Activated CD4-positive, alpha-beta T cell treated with anti-CD3 and anti-CD28 coated beads for 24 hours (primary cell): Measurements from ENCODE around the gene PCP4L1.
"Not testable (repeated sequence)": the region's sequence is repeated elsewhere in the genome, so short reads cannot be mapped to it uniquely, and the experiment has no call there.

ENCODE experiments used
- DNase-seq, 2 donors: peaks; one replicate each; pipeline ENCODE4 v3.0.0-alpha.2; 2020; ENCODE audit warnings: low read depth in 2 of 2

Gene PCP4L1

DNA sequence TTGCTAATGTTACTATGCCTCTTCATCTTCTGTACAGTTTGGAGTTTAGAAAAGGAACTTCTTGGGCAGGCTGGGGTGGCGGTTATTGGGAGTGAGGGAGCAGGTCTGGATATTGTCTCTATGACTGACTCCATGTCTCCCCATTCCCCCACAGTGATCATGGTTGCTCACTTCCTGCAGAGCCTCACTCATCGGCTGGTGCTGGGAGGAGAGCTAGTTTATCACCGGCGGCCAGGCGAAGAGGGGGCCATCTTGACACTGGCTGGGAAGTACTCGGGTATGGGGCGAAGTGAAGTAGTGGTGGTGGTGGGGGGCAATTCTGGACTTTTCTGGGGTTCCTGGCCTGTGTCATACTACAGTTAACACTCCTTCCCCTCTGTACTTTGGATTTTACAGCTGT is 30.5 kb upstream of the PCP4L1 start:
- no peak for DNase-seq

DNA sequence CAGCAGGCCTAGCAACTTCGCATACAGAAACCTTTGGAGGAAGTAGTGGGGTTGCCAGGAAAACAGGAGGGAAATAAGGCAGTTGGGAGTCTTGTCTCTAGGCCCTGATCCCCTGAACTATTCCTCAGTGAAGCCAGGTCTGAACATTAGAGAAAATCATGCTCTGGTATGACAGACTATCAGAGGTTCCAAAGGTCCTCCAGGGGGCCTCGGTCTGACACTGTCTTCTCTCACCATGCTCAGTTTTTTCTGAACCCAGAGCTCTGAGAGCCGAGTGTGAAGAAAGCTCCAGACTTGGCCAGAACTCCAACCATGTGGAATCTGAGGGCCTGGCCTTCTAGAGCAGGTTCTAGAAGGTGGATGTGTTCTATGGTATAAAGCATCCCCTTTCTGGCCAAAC is 28.6 kb upstream of the PCP4L1 start:
- no peak for DNase-seq

DNA sequence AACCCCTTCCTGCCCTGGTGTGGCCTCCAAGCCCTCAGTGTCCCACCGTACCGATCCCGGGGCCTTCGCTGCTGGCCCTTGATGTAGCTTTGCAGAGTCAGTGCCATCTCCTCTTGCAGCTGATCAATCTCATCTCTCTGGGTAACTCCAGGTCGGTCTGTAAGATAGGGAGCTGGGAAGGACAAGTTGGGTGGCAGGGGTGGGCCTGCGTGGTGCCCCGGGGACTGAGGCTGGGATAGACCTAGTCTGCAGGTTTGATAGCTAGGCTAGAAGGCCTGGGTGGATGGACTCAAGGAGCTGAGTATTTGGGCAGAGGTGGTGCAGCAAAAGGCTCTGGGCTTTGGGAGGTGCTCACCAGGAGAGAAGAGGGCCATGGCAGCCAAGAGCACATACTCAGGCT is 27.8 kb upstream of the PCP4L1 start:
- no peak for DNase-seq

DNA sequence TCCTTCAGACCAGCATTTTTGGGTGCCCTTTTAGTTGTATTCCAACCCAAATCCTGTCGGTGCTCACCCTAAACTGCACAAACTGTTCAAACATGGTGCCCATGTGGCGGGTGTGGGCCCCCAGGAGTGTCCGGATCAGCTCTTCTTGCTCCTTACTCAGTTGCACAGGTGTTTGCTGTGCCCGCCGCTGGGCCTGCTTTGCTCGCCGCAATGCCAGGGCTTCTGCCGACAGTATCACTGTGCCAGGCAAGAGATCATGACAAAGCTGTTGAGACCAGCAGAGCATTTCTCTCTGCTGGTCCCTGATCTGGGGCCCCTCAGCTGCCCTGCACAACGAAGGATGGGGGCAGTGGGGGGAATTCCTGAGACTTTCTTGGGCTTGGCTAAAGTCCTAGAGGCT is 25.4 kb upstream of the PCP4L1 start:
- no peak for DNase-seq

DNA sequence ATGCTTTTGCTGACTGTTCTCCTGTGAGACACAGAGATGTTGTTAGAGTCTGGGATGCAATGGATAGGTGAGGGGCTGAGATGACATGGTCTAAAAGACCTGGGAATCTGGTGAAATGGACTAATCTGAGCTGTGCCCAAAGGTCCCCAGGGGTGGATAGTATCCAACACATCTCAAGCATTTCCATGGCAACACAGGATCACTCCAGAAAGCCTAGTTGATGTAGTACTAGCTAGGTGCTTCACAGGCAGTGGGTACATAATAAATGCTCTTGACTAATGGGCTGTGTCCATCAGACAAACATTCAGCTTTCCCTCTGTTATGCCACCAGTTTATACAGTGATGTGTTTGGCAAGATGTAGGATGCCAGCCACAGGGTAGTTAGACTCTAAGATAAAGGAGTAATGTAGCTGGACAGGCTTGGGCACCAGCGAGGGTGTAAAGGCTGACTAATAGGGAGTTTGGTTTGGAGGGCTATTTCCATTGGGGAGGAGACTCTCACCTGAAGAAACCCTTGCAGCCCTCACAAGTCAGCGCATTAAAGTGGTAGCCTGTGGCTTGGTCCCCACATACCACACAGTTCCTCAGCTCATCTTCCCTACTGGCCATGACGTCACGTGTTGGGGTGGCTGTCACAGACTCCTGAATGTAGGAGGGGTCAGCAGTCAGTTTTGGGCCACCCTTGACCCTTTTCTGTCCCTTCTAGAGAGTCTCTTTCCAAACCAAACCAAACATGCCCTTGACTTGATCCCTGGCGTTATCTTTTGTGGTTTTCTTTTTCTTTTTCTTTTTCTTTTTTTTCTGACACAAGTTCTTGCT is 22.4 kb upstream of the PCP4L1 start:
- no peak for DNase-seq

DNA sequence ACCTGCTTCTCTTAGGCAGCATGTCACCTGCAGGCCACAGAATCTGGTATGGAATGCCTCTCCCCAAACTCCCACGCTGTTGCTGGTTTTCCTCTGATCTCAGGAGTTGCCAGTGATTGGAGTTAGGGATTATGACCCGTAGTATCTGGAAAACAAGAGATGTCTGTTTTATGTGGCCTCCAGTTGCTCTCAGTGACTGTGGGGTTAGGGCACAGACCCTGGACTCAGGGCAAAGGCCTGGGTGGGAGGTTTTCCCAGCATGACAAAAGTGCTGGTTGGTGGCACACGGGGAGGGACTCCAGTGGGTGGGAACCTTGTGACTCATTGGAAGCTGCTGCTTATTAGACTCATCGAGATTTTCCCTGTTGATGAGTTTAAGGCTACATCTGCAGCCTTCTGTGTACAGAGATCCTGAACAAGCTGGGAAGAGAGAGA is 20.5 kb upstream of the PCP4L1 start, which contains the start of gene NR1I3:
TSS of gene NR1I3 (minus strand) at position 165 of the 435 bp plus-strand sequence. CDS start 1,638 bp downstream, outside the sequence.
- no peak for DNase-seq

DNA sequence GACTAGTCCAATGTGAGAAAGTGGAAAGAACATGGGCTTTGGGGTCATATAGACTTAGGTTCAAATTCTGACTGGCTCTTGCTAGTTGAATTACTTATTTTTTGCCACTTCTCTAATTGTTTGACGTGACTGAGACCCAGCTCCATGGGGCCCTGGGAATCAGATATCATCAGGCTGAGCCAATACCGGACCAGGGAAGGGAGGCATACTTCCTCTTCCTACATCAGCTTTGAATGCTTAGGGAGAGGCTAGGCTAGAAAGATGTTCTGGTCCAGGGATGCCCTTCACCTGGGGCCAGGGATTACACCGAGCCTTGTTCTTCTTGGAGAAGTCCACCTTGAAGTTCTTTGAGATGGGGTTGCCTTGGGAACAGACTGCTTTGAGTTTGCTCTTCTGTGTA is 16.9 kb upstream of the PCP4L1 start:
- no peak for DNase-seq

DNA sequence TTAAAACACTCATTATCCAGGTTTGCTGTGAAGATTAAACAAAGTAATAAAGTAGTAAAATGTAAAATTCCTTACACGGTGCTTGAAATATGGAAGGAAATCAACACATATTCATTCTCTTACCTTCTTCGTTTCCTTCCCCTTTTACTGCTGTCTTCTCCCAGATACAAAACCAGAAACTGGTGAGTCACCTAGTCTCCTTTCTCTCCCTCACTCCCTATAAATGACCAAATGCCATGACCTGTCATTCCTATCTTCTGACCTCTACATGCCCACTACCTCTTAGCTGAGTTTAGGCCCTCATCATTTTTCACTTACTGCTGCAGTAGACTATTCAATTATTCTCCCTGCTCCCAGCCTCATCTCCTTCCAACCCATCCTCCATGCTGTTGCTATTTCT is 16.2 kb upstream of the PCP4L1 start:
- DNase-seq = no peak

DNA sequence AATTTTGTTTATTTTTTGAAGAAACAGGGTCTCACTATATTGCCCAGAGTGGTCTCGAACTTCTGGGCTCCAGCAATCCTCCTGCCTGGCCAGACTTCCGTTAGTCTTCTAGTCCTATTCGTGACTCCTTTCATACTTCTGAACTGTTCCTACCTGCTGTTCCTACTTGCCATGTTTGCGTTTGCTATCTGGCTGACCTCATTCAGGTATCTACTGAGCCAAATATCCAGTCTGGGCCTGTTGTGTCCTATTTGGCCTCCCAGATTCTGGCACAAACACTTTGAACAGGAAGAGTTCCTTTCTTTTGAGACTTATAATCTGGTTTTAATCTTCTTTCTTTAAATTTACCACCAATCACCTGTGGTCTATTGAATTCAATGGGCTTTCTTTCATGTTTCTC is 13.7 kb upstream of the PCP4L1 start:
- DNase-seq = no peak

DNA sequence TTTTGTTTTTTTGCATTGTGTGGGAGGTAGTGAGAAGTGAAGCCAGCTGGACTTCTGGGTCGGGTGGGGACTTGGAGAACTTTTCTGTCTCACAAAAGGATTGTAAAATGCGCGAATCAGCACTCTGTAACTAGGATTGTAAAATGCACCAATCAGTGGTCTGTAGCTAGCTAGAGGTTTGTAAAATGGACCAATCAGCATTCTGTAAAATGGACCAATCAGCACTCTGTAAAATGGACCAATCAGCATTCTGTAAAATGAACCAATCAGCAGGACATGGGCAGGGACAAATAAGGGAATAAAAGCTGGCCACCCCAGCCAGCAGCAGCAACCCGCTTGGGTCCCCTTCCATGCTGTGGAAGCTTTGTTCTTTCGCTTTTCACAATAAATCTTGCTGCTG is 8.4 kb upstream of the PCP4L1 start:
- DNase-seq = not testable (repeated sequence)

DNA sequence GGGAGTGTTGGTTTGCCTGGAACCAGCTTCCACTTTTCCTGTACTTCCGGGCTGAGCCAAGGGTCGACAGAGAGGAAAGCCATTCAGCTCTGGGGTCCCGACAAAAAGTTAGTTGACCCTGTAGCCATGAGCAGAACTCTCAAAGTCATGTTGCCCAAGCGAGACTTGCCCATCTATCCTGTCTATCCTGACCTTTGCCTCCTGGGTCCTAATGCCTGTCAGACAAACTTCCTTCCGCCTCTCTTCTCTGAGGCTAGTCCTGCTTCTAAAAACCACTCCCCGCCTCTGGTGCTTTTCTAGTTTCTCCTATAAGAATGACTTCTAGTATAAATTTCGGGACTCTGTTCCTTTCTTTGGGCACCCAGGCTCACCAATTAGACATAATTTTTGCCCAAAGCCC is 7.7 kb upstream of the PCP4L1 start:
- no peak for DNase-seq

DNA sequence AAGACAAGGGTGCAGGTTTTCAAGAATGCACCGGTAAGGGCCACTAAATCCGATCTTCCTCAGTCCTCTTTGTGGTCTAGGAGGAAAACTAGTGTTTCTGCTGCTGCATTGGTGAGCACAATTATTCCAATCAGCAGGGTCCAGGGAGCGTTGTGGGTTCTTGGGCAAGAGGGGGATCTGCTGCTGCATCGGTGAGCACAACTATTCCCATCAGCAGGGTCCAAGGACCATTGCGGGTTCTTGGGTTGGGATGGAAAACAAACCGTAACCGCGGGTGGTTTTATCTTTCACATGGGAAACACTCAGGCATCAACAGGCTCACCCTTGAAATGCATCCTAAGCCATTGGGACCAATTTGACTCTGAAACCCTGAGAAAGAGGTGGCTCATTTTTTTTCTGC is 7.0 kb upstream of the PCP4L1 start:
- DNase-seq = no peak

DNA sequence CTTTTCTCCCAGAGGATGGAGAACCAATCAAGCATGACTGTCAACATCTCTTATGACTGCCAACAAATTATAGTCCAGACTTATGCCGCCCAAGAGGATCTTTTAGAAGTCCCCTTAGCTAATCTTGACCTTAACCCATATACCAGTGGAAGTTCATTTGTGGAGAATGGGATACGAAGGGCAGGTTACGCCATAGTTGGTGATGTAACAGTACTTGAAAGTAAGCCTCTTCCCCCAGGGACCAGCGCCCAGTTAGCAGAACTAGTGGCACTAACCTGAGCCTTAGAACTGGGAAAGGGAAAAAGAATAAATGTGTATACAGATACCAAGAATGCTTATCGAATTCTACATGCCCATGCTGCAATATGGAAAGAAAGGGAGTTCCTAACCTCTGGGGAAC is 3.2 kb upstream of the PCP4L1 start:
- DNase-seq = not testable (repeated sequence)

DNA sequence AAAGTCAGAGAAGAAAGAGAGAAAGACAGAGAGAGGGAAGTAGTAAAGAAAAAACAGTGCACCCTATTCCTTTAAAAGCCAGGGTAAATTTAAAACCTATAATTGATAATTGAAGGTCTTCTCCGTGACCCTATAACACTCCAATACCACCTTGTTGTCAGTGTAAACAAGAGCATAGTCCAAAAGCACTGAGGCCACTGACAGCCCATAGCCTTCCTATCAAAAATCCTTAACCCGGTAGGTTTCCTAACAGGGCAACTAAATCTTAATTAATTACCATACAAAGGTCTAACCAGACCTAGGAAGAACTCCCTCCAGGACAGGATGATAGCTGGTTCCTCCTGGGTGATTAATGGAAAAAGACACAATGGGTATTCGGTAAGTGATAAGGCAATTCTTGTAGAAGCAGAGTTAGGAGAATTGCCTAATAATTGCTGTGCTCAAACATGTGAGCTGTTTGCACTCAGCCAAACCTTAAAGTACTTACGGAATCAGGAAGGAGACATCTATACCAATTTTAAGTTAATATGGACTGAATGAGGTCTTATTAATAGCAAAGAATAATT is 2.5 kb upstream of the PCP4L1 start:
- not testable (repeated sequence) for DNase-seq

DNA sequence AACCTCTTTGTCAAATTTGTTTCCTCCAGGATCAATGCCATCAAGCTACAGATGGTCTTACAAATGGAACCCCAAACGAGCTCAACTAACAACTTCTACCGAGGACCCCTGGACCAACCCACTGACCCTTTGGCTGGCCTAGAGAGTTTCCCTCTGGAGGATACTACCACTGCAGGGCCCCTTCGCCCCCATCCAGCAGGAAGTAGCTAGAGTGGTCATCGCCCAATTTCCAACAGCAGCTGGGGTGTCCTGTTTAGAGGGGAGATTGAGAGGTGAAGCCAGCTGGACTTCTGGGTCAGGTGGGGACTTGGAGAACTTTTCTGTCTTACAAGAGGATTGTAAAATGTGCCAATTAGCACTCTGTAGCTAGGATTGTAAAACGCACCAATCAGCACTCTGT is 1.4 kb upstream of the PCP4L1 start:
- not testable (repeated sequence) for DNase-seq

DNA sequence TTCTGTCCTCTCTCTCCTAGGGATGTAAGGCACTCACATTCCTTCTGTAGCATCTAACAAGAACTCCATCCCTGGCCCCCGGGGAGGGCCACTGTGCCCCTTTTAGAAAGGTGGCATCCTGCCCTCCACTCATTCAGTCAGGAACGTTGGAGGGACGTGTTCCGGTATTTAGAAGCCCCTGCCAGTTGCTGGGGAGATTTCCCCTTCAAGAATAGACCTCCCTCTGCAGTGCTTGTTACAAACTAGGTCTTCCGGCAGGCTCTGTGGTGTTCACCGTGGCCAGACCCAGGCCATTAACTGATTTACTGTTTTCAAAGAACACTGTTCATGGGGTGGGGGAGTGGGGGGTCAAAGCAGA is 779 bp downstream of the PCP4L1 start:
- DNase-seq = no peak

DNA sequence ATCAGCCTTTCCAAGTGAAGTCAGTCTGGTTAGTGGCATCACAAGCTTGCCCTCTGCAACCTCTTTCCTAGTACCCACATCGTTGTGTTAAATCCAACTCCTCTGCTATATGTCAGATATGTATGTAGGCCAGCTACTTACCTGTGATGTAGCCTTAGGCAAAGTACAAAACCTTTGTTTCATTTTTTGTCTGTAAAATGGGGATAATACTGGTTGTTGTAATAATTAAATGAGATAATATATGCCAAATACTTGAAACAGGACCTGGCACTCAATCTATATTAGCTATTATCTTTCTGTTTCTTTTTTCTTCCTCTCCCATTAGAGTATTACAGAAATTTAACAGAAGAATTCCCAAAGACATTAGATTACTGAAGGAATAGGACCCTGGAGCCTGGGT is 1.2 kb downstream of the PCP4L1 start:
- DNase-seq = no peak

DNA sequence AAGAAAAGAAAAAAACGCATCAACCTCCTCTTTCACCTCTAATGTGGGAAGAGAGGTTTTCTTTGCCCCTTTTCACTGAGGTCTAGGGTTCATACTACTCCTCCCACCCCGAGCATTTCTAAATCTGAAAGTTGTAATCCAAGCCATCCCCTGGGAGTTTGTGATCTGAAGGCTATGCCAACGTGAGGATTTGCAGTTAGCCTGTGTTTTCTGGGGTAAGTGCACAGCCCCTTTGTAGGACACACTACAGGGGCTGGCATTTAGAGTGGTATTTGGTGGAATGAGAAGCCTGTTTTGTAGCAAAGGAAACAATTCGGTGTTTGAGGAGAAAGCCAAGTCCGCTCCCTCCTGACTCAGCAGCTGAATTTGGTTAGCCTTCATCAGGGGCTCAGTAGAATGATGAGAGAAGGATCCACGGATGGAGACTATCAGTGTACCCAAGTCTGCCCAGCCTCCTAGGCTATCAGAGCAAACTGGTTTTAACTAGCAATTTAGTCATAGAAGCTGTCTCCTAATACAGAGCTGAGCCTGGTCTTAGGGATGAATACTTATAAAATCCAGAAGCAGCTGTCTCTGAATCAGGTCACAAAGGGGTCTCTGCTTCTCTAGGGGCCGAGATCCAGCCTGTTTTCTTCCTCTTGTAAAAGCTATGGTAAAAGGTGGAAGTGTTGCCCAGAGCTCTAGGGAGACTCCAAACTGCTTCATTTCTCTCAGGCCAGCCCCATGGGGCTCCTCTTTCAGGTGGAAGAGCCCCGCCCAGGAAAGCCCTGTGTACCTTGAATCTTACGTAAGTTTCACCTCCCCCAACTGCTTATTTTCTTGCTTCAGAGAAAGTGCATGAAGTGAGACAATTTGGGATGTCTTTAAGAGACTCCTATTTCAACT is 2.1 kb downstream of the PCP4L1 start:
- no peak for DNase-seq

DNA sequence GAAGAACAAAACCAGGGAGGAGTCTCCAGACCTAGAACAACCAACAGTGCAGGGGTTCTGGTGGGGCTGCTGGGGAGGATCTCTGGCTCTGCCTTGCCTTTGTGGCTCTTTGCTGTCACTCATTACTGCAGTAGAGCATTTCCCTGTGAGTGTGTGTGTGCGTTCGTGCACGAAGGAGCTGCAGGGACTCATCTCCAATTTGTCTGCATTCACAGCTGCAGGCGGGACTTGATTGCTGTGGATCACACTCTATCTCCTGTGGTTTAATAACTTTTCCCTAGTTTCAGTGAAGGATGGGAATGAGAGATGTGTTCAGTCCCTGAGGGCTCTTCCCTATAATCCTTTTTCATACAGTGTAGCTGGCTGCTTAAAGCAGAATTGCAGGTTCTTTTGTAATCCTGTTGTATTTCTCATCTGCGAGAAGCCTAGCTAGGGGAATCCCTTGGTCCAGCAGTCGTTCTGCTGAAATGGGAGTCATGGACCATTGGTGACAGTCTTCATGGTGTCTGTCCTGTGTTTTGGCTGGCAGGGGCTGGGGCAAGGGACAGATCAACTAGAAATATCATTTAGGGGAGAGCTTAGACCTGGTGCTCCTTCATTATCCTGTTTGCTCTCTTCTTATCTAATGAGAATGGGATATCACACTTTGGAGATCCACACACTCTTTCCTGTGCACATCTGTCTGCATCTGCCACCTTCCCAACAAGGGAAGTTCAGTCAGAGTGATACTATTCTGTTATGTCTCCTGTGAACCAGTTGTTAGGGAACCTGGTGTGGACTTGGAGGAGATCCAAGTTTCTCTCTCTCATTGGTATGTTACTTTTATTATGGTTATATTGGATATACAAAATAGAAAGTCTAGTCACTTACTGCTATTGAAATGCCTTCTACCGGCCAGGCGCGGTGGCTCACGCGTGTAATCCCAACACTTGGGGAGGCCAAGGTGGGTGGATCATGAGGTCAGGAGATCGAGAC is 3.0 kb downstream of the PCP4L1 start:
- DNase-seq = no peak

DNA sequence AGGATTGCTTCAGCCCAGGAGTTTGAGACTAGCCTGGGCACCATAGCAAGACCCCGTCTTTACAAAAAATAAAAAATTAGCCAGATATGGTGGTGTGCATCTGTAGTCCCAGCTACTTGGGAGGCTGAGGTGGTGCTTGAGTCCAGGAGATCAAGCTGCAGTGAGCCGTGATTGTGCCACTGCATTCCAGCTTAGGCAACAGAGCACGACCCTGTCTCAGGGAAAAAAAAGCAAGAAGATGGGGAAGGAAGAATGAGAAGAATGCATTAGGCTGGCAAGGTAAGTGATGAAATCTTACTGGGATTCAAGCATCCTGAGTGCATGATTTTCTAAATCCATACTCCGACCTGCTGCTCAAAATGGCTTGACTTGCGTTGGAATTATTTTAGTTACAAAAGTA is 6.8 kb downstream of the PCP4L1 start:
- no peak for DNase-seq

DNA sequence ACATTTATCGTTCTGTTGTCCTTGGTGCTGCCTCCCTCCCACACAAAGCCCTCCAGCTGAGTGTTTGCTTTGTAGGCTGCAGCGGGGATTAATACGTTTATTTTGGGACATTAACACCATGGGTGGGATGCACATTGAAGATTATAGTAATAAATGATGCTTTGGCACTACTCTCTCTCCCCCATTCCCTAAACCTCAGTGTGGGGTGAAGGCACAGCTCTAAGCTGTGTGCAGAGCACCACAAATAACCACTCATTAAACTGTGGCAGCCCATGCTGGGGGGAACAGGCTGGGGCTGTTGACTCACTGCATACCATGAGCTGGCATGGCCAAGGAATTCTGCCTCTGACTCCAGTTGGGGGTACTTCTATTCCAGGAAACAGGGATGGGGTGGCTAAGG is 7.7 kb downstream of the PCP4L1 start:
- DNase-seq = no peak
